Cardiac muscle cell (in vitro differentiated cells and primary cell): ENCODE measurements around the gene EHD4. TPM values are rescaled to one million over a fixed set of nuclear protein-coding genes. Genes with fewer than 3 reads are reported as not detected.

Source experiments
- DNase-seq, 2 donors: peaks; one replicate each; pipeline versions ENCODE4 v3.0.0 to v3.0.0-alpha.2; 2010 to 2017; ENCODE audit warnings: low read depth in 1 of 2, low spot score in 1 of 2
- H3K27ac ChIP-seq: fragments of 200-600 bp; sonication (generic); 2 replicates; pipeline ENCODE4 v1.5.1; 2016
- H3K27me3 ChIP-seq: fragments of 200-600 bp; sonication (generic); 2 replicates; pipeline ENCODE4 v1.6.0; 2016; ENCODE audit warnings: control low read depth
- H3K36me3 ChIP-seq: fragments of 200-600 bp; sonication (generic); 2 replicates; pipeline ENCODE4 v1.5.1; 2016; ENCODE audit warnings: control low read depth
- H3K4me1 ChIP-seq: fragments of 200-600 bp; sonication (generic); 2 replicates; pipeline ENCODE4 v1.8.1; 2017; ENCODE audit warnings: low read depth, mild to moderate bottlenecking, mixed run types
- H3K4me3 ChIP-seq: fragments of 200-600 bp; sonication (generic); 2 replicates; pipeline ENCODE4 v1.5.1; 2016; ENCODE audit warnings: mild to moderate bottlenecking
- H3K9me3 ChIP-seq: fragments of 200-600 bp; sonication (generic); 2 replicates; pipeline ENCODE4 v1.5.1; 2017; ENCODE audit warnings: low read depth, mild to moderate bottlenecking, control low read depth
- polyA plus RNA-seq: library from polyadenylated mRNA; unstranded; fragments of >200 nt; fragmentation: Nextera tagmentation; extraction: Ambion mirVana; gene quantifications from 2 replicates; pipeline ENCODE4 v1.2.1, GENCODE V29; 2016
- total RNA-seq: library from RNA; depleted of rRNA; stranded (reverse); fragments of >200 nt; gene quantifications from 2 replicates; pipeline ENCODE4 v1.2.3, GENCODE V29; 2016
- TF ChIP-seq, protein P1 (sequence below): IDR thresholded peaks from 2 replicates; pipeline ENCODE4 v1.5.1; 2012; ENCODE audit warnings: low read depth, mild to moderate bottlenecking, low read length

Gene EHD4
- total and polyA plus RNA-seq, 2 experiments from 2014 or later, result 47.4 to 56.4 TPM

DNA sequence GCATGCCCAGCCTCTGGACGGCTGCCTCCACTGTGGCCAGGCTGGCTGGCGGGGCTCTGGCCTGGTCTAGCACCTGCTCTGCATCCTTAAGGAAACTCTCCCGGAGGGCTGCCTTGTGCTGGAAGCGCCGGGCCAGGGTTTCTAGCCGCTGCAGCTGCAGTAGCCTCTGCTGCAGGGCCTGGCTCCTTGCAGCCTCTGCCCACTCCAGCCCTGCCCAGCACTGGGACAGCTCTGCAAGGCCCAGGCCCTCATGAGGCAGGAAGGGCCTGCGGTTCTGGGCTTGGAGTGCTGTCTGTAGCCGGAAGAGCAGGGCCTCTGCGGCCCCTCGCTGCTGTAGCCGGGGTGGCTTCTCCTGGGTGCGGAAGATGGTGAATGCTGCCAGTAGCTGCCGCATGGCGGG, 86.5 kb downstream of the EHD4 start:
- no peaks in the 10 kb centered on the region for H3K9me3 ChIP-seq
- TF ChIP-seq, protein P1, sequence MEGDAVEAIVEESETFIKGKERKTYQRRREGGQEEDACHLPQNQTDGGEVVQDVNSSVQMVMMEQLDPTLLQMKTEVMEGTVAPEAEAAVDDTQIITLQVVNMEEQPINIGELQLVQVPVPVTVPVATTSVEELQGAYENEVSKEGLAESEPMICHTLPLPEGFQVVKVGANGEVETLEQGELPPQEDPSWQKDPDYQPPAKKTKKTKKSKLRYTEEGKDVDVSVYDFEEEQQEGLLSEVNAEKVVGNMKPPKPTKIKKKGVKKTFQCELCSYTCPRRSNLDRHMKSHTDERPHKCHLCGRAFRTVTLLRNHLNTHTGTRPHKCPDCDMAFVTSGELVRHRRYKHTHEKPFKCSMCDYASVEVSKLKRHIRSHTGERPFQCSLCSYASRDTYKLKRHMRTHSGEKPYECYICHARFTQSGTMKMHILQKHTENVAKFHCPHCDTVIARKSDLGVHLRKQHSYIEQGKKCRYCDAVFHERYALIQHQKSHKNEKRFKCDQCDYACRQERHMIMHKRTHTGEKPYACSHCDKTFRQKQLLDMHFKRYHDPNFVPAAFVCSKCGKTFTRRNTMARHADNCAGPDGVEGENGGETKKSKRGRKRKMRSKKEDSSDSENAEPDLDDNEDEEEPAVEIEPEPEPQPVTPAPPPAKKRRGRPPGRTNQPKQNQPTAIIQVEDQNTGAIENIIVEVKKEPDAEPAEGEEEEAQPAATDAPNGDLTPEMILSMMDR, result no peak
- H3K4me1 ChIP-seq, result peaks cover 10% of the 10 kb centered on the region
- peaks cover 28% of the 10 kb centered on the region for H3K27me3 ChIP-seq
- H3K4me3 ChIP-seq, result no peak overlapping the region
- no peaks in the 10 kb centered on the region for H3K36me3 ChIP-seq
- DNase-seq, result no peak
- H3K27ac ChIP-seq, result no peak overlapping the region

DNA sequence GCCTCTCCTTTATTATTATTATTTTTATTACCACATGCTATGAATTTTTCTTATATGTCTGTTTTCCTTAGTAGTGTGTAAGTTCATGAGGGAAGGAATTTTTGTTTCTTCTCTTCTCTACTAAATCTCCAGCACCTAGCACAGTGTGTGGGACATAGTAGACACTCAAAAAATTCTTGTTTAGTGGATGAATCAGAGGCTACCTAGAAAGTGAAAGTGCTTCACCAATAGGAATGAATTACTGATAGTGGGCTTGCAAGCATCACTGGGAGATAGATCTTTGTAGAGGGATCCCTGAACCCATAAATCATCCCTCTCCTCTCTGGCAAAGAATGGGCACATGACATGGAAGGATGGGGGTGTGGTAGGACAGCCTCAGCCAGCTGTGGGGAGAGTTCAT, 87.0 kb downstream of the EHD4 start:
- Histone ChIP-seq H3K27me3 (peaks cover 33% of the 10 kb centered on the region), H3K9me3 (no peaks in the 10 kb centered on the region), H3K36me3 (no peaks in the 10 kb centered on the region), H3K4me3 (no peak overlapping the region), H3K4me1 (peaks cover 10% of the 10 kb centered on the region), H3K27ac (no peak overlapping the region)
- DNase-seq, result no peak
- TF ChIP-seq, protein P1, result no peak

DNA sequence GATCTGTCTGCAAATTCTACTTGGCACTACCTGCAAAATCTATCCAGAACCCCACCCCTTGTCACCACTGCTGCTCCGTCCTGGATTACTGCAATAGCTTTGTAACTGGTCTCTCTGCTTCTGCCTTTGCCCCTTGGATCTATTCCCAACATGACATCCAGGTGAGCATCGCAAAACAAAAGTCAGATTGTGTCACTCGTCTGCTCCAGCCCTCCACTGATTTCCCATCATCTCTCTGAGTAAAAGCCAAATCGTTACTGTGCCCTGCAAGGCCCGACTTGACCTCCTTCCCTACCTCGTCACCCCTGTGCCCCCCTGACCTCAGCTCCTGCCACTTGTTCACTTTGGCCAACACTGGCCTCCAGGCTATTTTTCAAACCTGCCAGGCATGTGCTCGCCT, 87.9 kb downstream of the EHD4 start:
- TF ChIP-seq, protein P1, result no peak

DNA sequence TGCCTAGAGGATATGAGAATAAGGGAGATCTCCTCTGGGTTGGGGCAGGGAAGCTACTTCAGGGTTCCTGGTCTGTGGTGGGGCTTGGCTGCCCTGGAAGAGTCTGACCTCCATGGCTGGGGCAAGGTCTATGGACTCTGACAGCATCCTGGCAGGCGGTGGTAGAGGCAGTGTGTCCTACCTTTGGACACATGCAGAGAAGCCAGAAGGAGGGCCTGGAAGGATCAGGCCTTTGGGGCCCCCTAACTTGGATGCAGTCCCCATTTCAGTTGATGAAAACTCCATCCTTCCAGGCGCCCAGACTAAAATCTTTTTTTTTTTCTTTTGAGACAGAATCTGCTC, 88.9 kb downstream of the EHD4 start:
- Histone ChIP-seq H3K36me3 (no peaks in the 10 kb centered on the region), H3K27me3 (peaks cover 39% of the 10 kb centered on the region), H3K27ac (no peak overlapping the region), H3K4me1 (peaks cover 10% of the 10 kb centered on the region), H3K4me3 (no peak overlapping the region), H3K9me3 (no peaks in the 10 kb centered on the region)
- no peak for DNase-seq
- TF ChIP-seq, protein P1, result no peak

More for the DNA sequence above, 87.9 kb downstream of the EHD4 start:
- peaks cover 10% of the 10 kb centered on the region for H3K4me1 ChIP-seq
- H3K4me3 ChIP-seq, result no peak overlapping the region
- H3K27me3 ChIP-seq, result peaks cover 39% of the 10 kb centered on the region
- H3K27ac ChIP-seq, result no peak overlapping the region
- DNase-seq, result no peak
- H3K9me3 ChIP-seq, result no peaks in the 10 kb centered on the region
- H3K36me3 ChIP-seq, result no peaks in the 10 kb centered on the region

- Histone ChIP-seq H3K36me3 (no peaks in the 10 kb centered on the region), H3K27me3 (peaks cover 39% of the 10 kb centered on the region)
Observed at GRCh38 chr15:41882689-41883483, 89.5 kb downstream of the EHD4 start.

More at GRCh38 chr15:41882689-41883483, 89.5 kb downstream of the EHD4 start:
- Histone ChIP-seq H3K27ac (no peak overlapping the region), H3K4me1 (peaks cover 10% of the 10 kb centered on the region), H3K4me3 (no peak overlapping the region), H3K9me3 (no peaks in the 10 kb centered on the region)
- no peak for DNase-seq
- TF ChIP-seq, protein P1, result no peak
